H1 (cell line): ENCODE measurements around the gene RHOV. TPM values are rescaled to one million over a fixed set of nuclear protein-coding genes. Genes with fewer than 3 reads are reported as not detected.

Experiments used
- CTCF ChIA-PET: fragments of 300-600 bp; sonication (Branson Sonifier 250); formaldehyde crosslinking; loops from one replicate; lab custom pipeline; 2021; ENCODE audit not compliant: partially characterized antibody; lab: Charles Lee
- POLR2A ChIA-PET: fragments of 300-600 bp; sonication (Branson Sonifier 250); formaldehyde crosslinking; loops from one replicate; lab custom pipeline; 2021; ENCODE audit warnings: inconsistent platforms; ENCODE audit not compliant: partially characterized antibody; lab: Charles Lee
- DNase-seq, 2 experiments: peaks; one replicate each; pipeline versions ENCODE4 v3.0.0 to v3.0.0-alpha.2; 2010 to 2022; ENCODE audit warnings: low spot score in 2 of 2, low read depth in 1 of 2, mixed read lengths in 1 of 2
- FAIRE-seq: peaks from 2 replicates; lab custom pipeline; 2011; peaks lifted over from hg19 to GRCh38; lab: Jason Lieb, UNC
- H2AFZ ChIP-seq: 2 replicates; pipeline ENCODE4 v1.8.1; 2012; ENCODE audit warnings: low read length, inconsistent platforms
- H2AK5ac ChIP-seq: 2 replicates; pipeline ENCODE4 v1.6.1; 2013; ENCODE audit warnings: low read depth, low read length
- H2BK120ac ChIP-seq: replicated peaks from 2 replicates; pipeline ENCODE3; 2013; ENCODE audit warnings: low read depth, low read length, inconsistent platforms
- H2BK12ac ChIP-seq: 2 replicates; pipeline ENCODE4 v1.6.1; 2013; ENCODE audit warnings: low read depth, low read length
- H2BK15ac ChIP-seq: 2 replicates; pipeline ENCODE4 v1.6.1; 2013; ENCODE audit warnings: low read length
- H2BK20ac ChIP-seq: 2 replicates; pipeline ENCODE4 v1.6.1; 2013; ENCODE audit warnings: low read length
- H2BK5ac ChIP-seq: 2 replicates; pipeline ENCODE4 v1.6.1; 2013; ENCODE audit warnings: low read depth, low read length
- H3K14ac ChIP-seq: 2 replicates; pipeline ENCODE4 v1.6.1; 2013; ENCODE audit warnings: inconsistent platforms; ENCODE audit not compliant: insufficient read length
- H3K18ac ChIP-seq: 2 replicates; pipeline ENCODE4 v1.6.1; 2013; ENCODE audit warnings: low read length; ENCODE audit errors: extremely low read depth
- H3K23ac ChIP-seq: 2 replicates; pipeline ENCODE4 v1.6.1; 2013; ENCODE audit warnings: inconsistent platforms; ENCODE audit not compliant: insufficient read length
- H3K23me2 ChIP-seq: 2 replicates; pipeline ENCODE4 v1.6.1; 2013; ENCODE audit warnings: low read depth, low read length
- H3K27ac ChIP-seq: 2 replicates; pipeline ENCODE4 v1.6.1; 2011; ENCODE audit warnings: low read depth, low read length, inconsistent platforms
- H3K27me3 ChIP-seq, 4 experiments: replicated peaks in 1 of 4; 1 replicate in 1 of 4; 2 replicates in 3 of 4; pipeline versions ENCODE4 v1.6.1 to v1.8.1; 2011 to 2013; ENCODE audit warnings: low read length in 3 of 4, mild to moderate bottlenecking in 3 of 4, inconsistent platforms in 2 of 4, mixed read lengths in 2 of 4, moderate library complexity in 1 of 4; ENCODE audit not compliant: control insufficient read depth in 3 of 4, insufficient read depth in 3 of 4; ENCODE audit errors: extremely low read depth in 1 of 4
- H3K36me3 ChIP-seq, 4 experiments: 2 replicates each; pipeline versions ENCODE4 v1.6.1 to v1.8.1; 2011 to 2013; ENCODE audit warnings: mild to moderate bottlenecking in 4 of 4, low read length in 3 of 4, moderate library complexity in 2 of 4, control low read depth in 1 of 4, inconsistent platforms in 1 of 4; ENCODE audit not compliant: insufficient read depth in 4 of 4, control insufficient read depth in 2 of 4
- H3K4ac ChIP-seq: replicated peaks from 2 replicates; pipeline ENCODE3; 2013; ENCODE audit warnings: low read length, low read depth, mixed read lengths, inconsistent platforms; ENCODE audit not compliant: insufficient read length
- H3K4me1 ChIP-seq, 4 experiments: replicated peaks in 1 of 4; 1 replicate in 1 of 4; 2 replicates in 3 of 4; pipeline versions ENCODE4 v1.6.1 to v1.8.1; 2011 to 2013; ENCODE audit warnings: low read length in 3 of 4, inconsistent platforms in 2 of 4, mixed read lengths in 1 of 4; ENCODE audit not compliant: insufficient read depth in 4 of 4, control insufficient read depth in 3 of 4
- H3K4me2 ChIP-seq, 2 experiments: 2 replicates each; pipeline versions ENCODE4 v1.6.1 to v1.8.1; 2011 to 2013; ENCODE audit warnings: low read depth in 2 of 2, low read length in 2 of 2, control low read depth in 1 of 2, inconsistent platforms in 1 of 2, mild to moderate bottlenecking in 1 of 2; ENCODE audit not compliant: insufficient read depth in 1 of 2
- H3K4me3 ChIP-seq, 4 experiments: fragments of 200-600, 300-600 bp in 1 of 4; sonication (generic), shearing (Covaris generic), sonication (Bioruptor Twin) in 1 of 4; 2 replicates each; pipeline versions ENCODE4 v1.5.1 to v1.8.1; 2011 to 2016; ENCODE audit warnings: low read length in 4 of 4, low read depth in 3 of 4, control low read depth in 2 of 4, inconsistent platforms in 2 of 4, mild to moderate bottlenecking in 2 of 4, mixed read lengths in 1 of 4, moderate library complexity in 1 of 4; ENCODE audit not compliant: insufficient read depth in 2 of 4; ENCODE audit errors: extremely low read depth in 1 of 4
- H3K56ac ChIP-seq: replicated peaks from 2 replicates; pipeline ENCODE3; 2013; ENCODE audit warnings: low read depth, mild to moderate bottlenecking, mixed read lengths, low read length, inconsistent platforms; ENCODE audit not compliant: insufficient read length
- H3K79me1 ChIP-seq: 2 replicates; pipeline ENCODE4 v1.6.1; 2013; ENCODE audit warnings: low read depth, low read length, control low read depth
- H3K79me2 ChIP-seq, 2 experiments: 2 replicates each; pipeline versions ENCODE4 v1.6.1 to v1.8.1; 2012 to 2013; ENCODE audit warnings: low read length in 2 of 2, mild to moderate bottlenecking in 2 of 2, inconsistent platforms in 1 of 2; ENCODE audit not compliant: insufficient read depth in 2 of 2, control insufficient read depth in 1 of 2
- H3K9ac ChIP-seq, 4 experiments: replicated peaks in 1 of 4; 1 replicate in 1 of 4; 2 replicates in 3 of 4; pipeline versions ENCODE4 v1.6.1 to v1.8.1; 2011 to 2013; ENCODE audit warnings: low read depth in 3 of 4, low read length in 3 of 4, control low read depth in 2 of 4, mild to moderate bottlenecking in 2 of 4, moderate library complexity in 2 of 4, inconsistent platforms in 1 of 4; ENCODE audit errors: extremely low read depth in 1 of 4
- H3K9me3 ChIP-seq, 2 experiments: 2 replicates each; pipeline versions ENCODE4 v1.6.1 to v1.8.1; 2012 to 2013; ENCODE audit warnings: mild to moderate bottlenecking in 2 of 2, moderate library complexity in 2 of 2, control low read depth in 1 of 2, inconsistent platforms in 1 of 2, low read depth in 1 of 2, low read length in 1 of 2, mixed read lengths in 1 of 2; ENCODE audit not compliant: insufficient read depth in 2 of 2
- H4K20me1 ChIP-seq, 2 experiments: replicated peaks in 1 of 2; 2 replicates each; pipeline versions ENCODE3 to v1.8.1; 2011 to 2013; ENCODE audit warnings: inconsistent platforms in 2 of 2, low read length in 2 of 2, mild to moderate bottlenecking in 1 of 2; ENCODE audit not compliant: insufficient read depth in 2 of 2, control insufficient read depth in 1 of 2
- H4K5ac ChIP-seq: 2 replicates; pipeline ENCODE4 v1.6.1; 2013; ENCODE audit warnings: low read length, low read depth, mixed read lengths, inconsistent platforms; ENCODE audit not compliant: insufficient read length
- H4K8ac ChIP-seq: 2 replicates; pipeline ENCODE4 v1.8.0; 2013; ENCODE audit warnings: mild to moderate bottlenecking, moderate library complexity, low read length, inconsistent platforms; ENCODE audit not compliant: insufficient read depth; ENCODE audit errors: extremely low read depth
- H4K91ac ChIP-seq: replicated peaks from 2 replicates; pipeline ENCODE3; 2013; ENCODE audit warnings: low read length, mixed read lengths, inconsistent platforms; ENCODE audit not compliant: insufficient read length
- CEBPB ChIP-seq: IDR thresholded peaks from 2 replicates; pipeline ENCODE4 v1.6.1; 2012; ENCODE audit warnings: low read depth, low read length
- EP300 ChIP-seq, 2 experiments: IDR thresholded peaks; 1 replicate in 1 of 2; 2 replicates in 1 of 2; pipeline ENCODE4 v1.6.1; 2011 to 2012; ENCODE audit warnings: low read depth in 2 of 2, low read length in 2 of 2, mild to moderate bottlenecking in 2 of 2, borderline replicate concordance in 1 of 2, inconsistent platforms in 1 of 2, moderate library complexity in 1 of 2
- SUZ12 ChIP-seq: fragments of 200-600 bp; sonication (generic); IDR thresholded peaks from 2 replicates; pipeline ENCODE4 v1.6.1; 2012; ENCODE audit warnings: mild to moderate bottlenecking, inconsistent platforms, low read length, moderate library complexity, mixed read lengths
- WGBS, 2 experiments: shearing (Covaris generic) in 1 of 2; methylation state at CpG; one replicate each; pipeline versions ENCODE4 v1.1.6 to v1.1.7; 2013 to 2015; ENCODE audit warnings: low lambda C conversion rate in 2 of 2, mixed read lengths in 2 of 2, inconsistent platforms in 1 of 2, low coverage in 1 of 2, missing lambda C conversion rate in 1 of 2; ENCODE audit not compliant: insufficient replicate concordance in 2 of 2, insufficient coverage in 1 of 2, insufficient read length in 1 of 2; ENCODE audit errors: extremely low coverage in 1 of 2, missing lambda C conversion rate in 1 of 2; 5-methylcytosine and 5-hydroxymethylcytosine counted together
- polyA plus RNA-seq, 7 experiments: library from polyadenylated mRNA; depleted of rRNA in 3 of 7; stranded (reverse) in 5 of 7; unstranded in 2 of 7; fragments of >200 nt in 5 of 7; fragments of 200-250 nt in 2 of 7; gene quantifications; 1 replicate in 5 of 7; 2 replicates in 1 of 7; 4 replicates in 1 of 7; pipeline versions ENCODE4 v1.2.1 to v1.2.3, GENCODE V29; 2011 to 2013; ENCODE audit warnings: missing spikeins in 2 of 7, mixed read lengths in 2 of 7
- total RNA-seq: library from RNA; stranded (reverse); fragmentation: NEBNext Ultra II Directional; extraction: Animal tissue kit (Norgen Biotek cat#: 25700); gene quantifications from 2 replicates; pipeline ENCODE4 v1.2.1, GENCODE V29; 2021

The RHOV gene
- total and polyA plus RNA-seq, 2 of the 8 experiments (the other 6 are each of a cell fraction or from before 2014, with no cell fraction given): 1.5 to 2.7 TPM

DNA sequence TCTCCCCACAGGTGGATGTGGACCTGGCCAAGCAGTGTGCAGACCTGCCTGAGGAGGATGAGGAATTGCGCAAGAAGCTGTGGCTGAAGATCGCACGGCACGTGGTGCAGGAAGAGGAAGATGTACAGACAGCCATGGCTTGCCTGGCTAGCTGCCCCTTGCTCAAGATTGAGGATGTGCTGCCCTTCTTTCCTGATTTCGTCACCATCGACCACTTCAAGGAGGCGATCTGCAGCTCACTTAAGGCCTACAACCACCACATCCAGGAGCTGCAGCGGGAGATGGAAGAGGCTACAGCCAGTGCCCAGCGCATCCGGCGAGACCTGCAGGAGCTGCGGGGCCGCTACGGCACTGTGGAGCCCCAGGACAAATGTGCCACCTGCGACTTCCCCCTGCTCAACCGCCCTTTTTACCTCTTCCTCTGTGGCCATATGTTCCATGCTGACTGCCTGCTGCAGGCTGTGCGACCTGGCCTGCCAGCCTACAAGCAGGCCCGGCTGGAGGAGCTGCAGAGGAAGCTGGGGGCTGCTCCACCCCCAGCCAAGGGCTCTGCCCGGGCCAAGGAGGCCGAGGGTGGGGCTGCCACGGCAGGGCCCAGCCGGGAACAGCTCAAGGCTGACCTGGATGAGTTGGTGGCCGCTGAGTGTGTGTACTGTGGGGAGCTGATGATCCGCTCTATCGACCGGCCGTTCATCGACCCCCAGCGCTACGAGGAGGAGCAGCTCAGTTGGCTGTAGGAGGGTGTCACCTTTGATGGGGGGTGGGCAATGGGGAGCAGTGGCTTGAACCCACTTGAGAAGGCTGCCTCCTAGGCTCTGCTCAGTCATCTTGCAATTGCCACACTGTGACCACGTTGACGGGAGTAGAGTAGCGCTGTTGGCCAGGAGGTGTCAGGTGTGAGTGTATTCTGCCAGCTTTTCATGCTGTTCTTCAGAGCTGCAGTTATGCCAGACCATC lies 28.8 kb upstream of the RHOV start:
- H3K9me3 ChIP-seq: no peaks in the 10 kb centered on the region
- ChIA-PET CTCF (interaction anchor here (0.6 to 20.6 kb wide), 45 partner anchors 7 to 545 kb away, joined by 3 to 619 read pairs (median 4); partner anchors contain the start of genes CHP1, DLL4, EXD1 and GCHFR), POLR2A (interaction anchor here (4.0 to 11.5 kb wide), 3 partner anchors 8 to 55 kb away, joined by 18 to 209 read pairs (median 105); partner anchors contain the start of genes CHAC1, DLL4 and VPS18)
- H3K79me2 ChIP-seq: peaks cover 0 to 9% of the 10 kb centered on the region in 2 experiments; a peak in 1 of 4 replicates
- no peak for TF ChIP-seq EP300 (IDR thresholded peaks at IDR 0.05; ENCODE audit: borderline replicate concordance in 1 of 2, low read depth in 2 of 2, low read length in 2 of 2)
- no peak for TF ChIP-seq SUZ12
- peak; percentile 65 for TF ChIP-seq CEBPB
- no peak overlapping the region; the same call in 1 of the 2 replicates for H2BK5ac ChIP-seq
- H3K23ac ChIP-seq: no peak overlapping the region
- no peak overlapping the region for H3K9ac ChIP-seq
- H4K20me1 ChIP-seq: peaks cover 22 to 31% of the 10 kb centered on the region in 2 experiments
- no peak overlapping the region for H4K5ac ChIP-seq
- no peak overlapping the region for H2BK20ac ChIP-seq
- no peaks in the 10 kb centered on the region for H3K79me1 ChIP-seq
- no peak overlapping the region for H3K4me2 ChIP-seq
- DNase-seq: no peak
- H2AK5ac ChIP-seq: no peak overlapping the region
- H3K4me1 ChIP-seq: peaks cover 0 to 9% (median 8%) of the 10 kb centered on the region in 4 experiments; a peak in 6 of 7 replicates
- FAIRE-seq: no peak
- H3K56ac ChIP-seq: no peak overlapping the region
- peaks cover 6% of the 10 kb centered on the region; the same call in 1 of the 2 replicates for H3K23me2 ChIP-seq
- no peaks in the 10 kb centered on the region for H3K27me3 ChIP-seq
- WGBS, 2 experiments: 91% methylated on average over 33 of the region's 33 CpGs; no CpG with 5 or more reads in 1 of the 2 experiments
- H2BK15ac ChIP-seq: no peak overlapping the region
- H4K91ac ChIP-seq: no peak overlapping the region
- no peak overlapping the region for H3K4me3 ChIP-seq
- no peak overlapping the region for H2BK12ac ChIP-seq
- no peak overlapping the region for H3K14ac ChIP-seq
- no peak overlapping the region for H3K4ac ChIP-seq
- H2AFZ ChIP-seq: no peak overlapping the region
- no peak overlapping the region for H2BK120ac ChIP-seq
- H4K8ac ChIP-seq: peak overlapping the region; percentile 40; the same call in 1 of the 2 replicates
- H3K36me3 ChIP-seq: peaks cover 22 to 43% (median 30%) of the 10 kb centered on the region in 4 experiments
- H3K27ac ChIP-seq: peak overlapping the region; percentile 3; the same call in 1 of the 2 replicates
- no peak overlapping the region for H3K18ac ChIP-seq
